ENCODE results near the gene CRADD.

DNA sequence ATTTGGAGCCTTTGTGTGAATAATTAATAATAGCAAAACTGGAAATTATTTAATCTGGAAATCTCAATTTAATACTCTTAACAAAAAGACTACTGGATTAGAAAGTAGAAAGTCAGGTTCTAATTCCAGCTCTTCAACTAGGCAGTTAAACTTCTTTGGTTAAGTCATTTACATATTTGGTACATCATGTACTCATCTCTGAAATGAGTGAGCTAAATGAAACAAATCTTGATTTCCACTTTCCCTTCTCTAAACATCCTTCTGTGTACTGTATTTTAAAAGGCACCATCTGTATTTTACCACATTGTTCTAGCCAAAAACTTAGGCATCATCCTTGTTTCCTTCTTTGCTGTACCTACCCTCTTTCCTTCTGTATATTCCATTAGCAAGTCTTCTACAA lies 26.9 kb downstream of the CRADD start:
- TF ChIP-seq POLR2A (IDR thresholded peaks at IDR 0.05; ENCODE audit: low read length): no peak
- TF ChIP-seq GATA1 (IDR thresholded peaks at IDR 0.05; ENCODE audit: low read depth, low read length): no peak
